ENCODE data around the gene ITGBL1.

The ITGBL1 gene

GRCh38 chr13:101515504-101515903 is 63.0 kb downstream of the ITGBL1 start:
- no peak for TF ChIP-seq CTCF (IDR thresholded peaks at IDR 0.05; ENCODE audit: low read depth, low read length, missing control alignments)
- no peak for DNase-seq (ENCODE audit: extremely low read depth, low read depth)
- no peak overlapping the region for H3K4me3 ChIP-seq (replicated peaks; ENCODE audit: low read depth, low read length)

GRCh38 chr13:101516262-101516661 is 63.8 kb downstream of the ITGBL1 start:
- TF ChIP-seq CTCF (IDR thresholded peaks at IDR 0.05; ENCODE audit: low read depth, low read length, missing control alignments), result no peak
- no peak overlapping the region for H3K4me3 ChIP-seq (replicated peaks; ENCODE audit: low read depth, low read length)
- no peak for DNase-seq (ENCODE audit: extremely low read depth, low read depth)

- TF ChIP-seq CTCF (IDR thresholded peaks at IDR 0.05; ENCODE audit: low read depth, low read length, missing control alignments), result no peak
- peak; percentile 80 for DNase-seq (ENCODE audit: extremely low read depth, low read depth)
- H3K4me3 ChIP-seq (replicated peaks; ENCODE audit: low read depth, low read length), result no peak overlapping the region
Observed at GRCh38 chr13:101520672-101521071, 68.2 kb downstream of the ITGBL1 start.

GRCh38 chr13:101521371-101521770 is 68.9 kb downstream of the ITGBL1 start:
- H3K4me3 ChIP-seq (replicated peaks; ENCODE audit: low read depth, low read length), result no peak overlapping the region
- no peak for TF ChIP-seq CTCF (IDR thresholded peaks at IDR 0.05; ENCODE audit: low read depth, low read length, missing control alignments)
- no peak for DNase-seq (ENCODE audit: extremely low read depth, low read depth)

- no peak for TF ChIP-seq CTCF (IDR thresholded peaks at IDR 0.05; ENCODE audit: low read depth, low read length, missing control alignments)
- no peak overlapping the region for H3K4me3 ChIP-seq (replicated peaks; ENCODE audit: low read depth, low read length)
- no peak for DNase-seq (ENCODE audit: extremely low read depth, low read depth)
Observed at GRCh38 chr13:101522607-101523006, 70.1 kb downstream of the ITGBL1 start.

GRCh38 chr13:101523154-101524131 is 71.0 kb downstream of the ITGBL1 start:
- peak; percentile 37 for DNase-seq (ENCODE audit: extremely low read depth, low read depth)
- TF ChIP-seq CTCF (IDR thresholded peaks at IDR 0.05; ENCODE audit: low read depth, low read length, missing control alignments), result no peak

More at GRCh38 chr13:101523154-101524131, 71.0 kb downstream of the ITGBL1 start:
- H3K4me3 ChIP-seq (replicated peaks; ENCODE audit: low read depth, low read length), result no peak overlapping the region

All from HFF-Myc (cell line).